Amygdala (tissue), 56 donors: Measurements from ENCODE around the gene PPP2R5C.
A peak's percentile ranks its signal among the peaks of the same experiment; 100 is the strongest.

ENCODE experiments used
- DNase-seq, 56 donors: peaks; one replicate each; lab custom pipeline; 2025; lab: John Stamatoyannopoulos, UW

Gene PPP2R5C

DNA sequence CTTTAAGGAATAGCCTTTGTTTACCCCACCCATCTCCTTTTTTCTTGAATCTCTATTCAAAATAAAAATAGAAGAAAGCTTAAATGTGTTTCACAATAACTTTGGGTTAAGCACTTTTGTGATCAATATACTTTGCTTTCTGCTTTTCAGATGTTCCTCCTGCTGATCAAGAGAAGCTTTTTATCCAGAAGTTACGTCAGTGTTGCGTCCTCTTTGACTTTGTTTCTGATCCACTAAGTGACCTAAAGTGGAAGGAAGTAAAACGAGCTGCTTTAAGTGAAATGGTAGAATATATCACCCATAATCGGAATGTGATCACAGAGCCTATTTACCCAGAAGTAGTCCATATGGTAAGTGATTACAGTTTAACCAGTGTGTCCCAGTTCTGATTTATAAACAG lies 95.0 kb downstream of the PPP2R5C start:
- no peak for DNase-seq

DNA sequence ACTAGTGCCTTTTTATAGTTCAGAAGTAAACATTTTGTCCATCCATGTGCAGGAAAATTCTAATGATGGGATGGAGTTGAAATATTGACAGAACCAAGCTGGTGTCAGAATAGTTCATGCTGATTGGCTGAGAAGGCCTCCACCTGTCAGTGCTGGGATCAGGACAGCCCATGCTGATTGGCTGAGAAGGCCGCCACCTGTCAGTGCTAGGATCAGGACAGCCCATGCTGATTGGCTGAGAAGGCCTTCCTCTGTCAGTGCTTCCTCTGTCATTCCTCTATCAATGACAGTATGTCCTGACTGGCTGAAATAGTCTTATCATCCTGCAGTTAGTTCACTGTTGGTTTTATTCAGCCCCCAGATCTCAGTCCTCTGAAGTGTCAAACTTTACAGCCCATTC lies 95.7 kb downstream of the PPP2R5C start:
- no peak for DNase-seq

DNA sequence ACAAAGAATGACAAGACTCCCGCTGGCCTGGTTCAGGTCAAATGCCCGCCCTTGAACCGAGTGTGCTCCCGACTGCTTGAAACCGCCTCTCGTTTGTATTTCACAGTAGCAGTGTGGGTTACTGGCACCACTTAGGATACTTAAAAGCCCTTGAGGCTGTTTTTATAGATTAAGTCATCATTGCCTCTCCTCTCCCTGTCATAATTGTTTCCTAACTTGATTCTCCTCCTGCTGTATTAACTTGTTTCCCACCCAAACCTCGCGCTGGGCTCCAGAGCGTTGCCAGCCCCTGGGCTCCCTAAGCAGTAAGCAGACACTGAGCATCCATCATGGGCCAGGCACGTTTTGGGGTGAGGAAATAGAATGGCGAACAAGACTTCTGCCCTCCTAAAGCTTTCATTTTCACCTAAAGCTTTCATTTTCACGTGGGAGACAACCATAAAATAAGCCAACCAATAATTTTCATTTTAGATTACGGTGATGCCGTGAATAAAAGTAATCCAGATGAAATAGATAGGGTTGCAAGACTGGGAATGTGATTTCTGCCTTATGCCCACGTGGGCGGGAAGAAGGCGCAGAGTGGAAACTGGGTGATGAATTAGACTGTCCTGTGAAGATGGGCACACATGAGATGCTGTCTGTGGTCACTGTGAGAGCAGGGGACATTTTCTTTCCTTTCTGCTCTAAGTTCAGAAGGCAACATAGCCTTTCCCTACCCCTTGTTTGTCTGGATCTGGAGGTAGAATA lies 97.5 kb downstream of the PPP2R5C start:
- DNase-seq: no peak

DNA sequence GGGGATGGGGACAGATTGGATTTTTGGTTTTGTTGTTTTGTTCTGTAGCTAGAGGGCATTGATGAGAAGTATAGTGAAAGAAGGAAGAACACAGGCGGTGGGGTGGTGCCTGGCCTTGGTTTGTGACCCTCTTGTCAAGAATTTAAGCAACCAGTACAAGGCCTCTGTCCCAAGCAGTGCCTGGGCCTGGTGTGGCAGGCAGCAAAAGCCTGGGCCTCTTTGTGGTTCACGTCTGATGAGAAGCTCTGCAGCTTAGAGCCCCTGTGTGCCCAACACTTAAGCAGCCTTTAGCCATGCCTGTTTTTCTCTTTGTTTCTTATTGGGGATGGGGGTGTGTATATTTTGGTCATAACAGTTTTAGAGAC lies 98.0 kb downstream of the PPP2R5C start:
- DNase-seq: no peak

DNA sequence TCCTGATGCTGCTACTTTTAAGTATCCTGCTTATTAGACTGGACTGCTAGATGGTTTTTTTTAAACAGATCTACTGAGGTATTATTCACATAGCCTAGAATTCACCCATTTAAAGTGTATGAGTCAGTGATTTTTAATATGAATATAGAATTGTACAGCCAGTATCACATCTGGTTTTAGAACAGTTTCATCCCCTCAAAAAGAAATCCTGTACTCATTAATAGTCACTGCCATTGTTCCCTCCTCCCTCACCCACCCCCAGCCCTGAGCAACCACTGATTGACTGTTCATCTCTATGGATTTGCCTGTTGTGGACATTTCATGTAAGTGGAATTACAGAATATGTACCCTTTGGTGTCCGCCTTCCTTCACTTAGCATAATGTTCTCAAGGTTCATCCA lies 98.4 kb downstream of the PPP2R5C start:
- no peak for DNase-seq

DNA sequence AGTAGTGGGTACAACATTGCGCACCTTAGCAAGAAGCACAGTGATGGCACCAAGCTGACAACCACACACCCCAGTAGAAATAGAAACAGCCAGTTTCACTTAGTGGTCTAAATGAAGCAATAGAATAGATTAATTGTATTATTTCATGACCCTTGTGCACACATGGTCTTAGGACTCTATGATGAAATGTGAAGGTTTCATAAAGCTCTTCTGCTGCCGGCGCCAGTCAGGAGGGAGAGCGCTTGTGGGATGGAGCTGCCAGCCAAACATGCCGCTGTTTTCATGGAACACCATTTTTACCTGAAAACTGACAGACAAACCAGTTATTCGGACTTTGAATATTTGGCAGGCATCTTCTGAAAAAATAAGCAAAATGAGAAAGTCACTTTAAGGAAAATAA lies 100.0 kb downstream of the PPP2R5C start:
- DNase-seq: no peak

DNA sequence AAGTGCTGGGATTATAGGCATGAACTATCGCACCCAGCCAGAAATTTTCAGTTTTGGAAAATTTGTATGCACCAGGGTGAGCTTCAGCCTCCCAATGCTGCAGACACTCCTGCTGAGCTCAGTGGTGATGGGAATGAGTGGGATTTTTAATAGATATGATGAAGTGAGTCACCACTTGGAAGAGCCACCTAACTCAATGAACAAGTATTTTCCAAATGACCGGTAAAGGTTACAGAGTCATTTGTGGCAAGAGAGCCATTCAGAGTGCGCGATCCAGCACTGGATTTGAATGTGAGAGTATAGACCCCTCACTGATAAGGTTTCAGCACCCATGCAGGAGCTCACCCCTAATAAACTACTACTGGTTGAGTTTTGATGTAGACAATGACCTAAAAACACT lies 100.7 kb downstream of the PPP2R5C start:
- no peak for DNase-seq

DNA sequence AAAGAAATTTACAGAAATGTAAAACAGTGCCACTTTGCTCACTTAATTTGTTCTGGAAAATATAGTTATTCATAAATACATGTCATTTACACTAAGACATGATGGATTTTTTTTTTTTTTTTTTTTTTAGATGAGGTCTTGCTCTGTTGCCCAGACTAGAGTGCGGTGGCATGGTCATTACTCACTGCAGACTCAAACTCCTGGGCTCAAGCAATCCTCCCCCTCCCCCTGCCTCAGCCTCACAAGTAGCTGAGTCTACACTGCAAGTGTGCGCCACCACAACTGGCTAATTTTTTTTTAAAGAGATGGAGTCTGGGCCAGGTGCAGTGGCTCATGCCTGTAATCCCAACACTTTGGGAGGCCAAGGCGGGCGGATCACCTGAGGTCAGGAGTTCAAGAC lies 101.2 kb downstream of the PPP2R5C start:
- no peak for DNase-seq

DNA sequence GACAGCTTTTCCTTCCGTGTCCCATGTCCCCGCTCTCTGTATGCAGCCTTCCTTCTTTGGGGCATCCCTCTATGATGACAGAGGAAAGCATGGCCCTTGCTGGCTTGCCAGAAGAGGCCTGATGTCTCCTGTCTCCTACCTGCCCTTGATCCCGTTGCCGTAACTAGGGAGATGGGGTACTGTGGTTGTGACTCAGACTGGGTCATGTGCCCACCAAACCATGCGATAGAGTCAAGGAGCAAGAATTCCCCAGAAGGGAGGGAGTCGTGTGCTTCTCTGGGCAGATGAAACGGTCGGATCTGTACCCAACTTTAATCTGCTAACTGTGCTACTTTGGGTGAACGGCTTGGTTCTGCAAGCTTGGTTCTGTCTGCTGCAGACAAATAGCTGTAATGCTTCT lies 103.8 kb downstream of the PPP2R5C start:
- DNase-seq: no peak

DNA sequence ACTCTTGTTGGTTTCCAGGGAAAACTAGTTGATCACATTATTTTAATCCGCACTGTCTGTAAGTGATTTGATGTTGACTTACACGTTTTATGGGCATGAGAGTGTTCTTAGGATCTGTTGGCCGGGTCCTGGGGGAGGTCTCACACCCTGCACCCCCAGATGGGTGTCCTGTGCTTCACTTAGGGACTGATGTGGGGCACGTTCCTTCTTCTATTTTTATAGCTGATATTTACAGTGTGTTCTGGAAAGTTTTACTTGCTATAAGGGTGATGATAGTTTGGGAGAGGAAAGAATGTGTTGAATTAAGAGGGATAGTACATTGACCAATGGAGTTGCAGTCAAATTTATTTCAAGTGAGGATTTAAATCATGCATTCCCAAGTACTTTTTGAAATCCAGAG lies 106.3 kb downstream of the PPP2R5C start:
- DNase-seq: no peak

DNA sequence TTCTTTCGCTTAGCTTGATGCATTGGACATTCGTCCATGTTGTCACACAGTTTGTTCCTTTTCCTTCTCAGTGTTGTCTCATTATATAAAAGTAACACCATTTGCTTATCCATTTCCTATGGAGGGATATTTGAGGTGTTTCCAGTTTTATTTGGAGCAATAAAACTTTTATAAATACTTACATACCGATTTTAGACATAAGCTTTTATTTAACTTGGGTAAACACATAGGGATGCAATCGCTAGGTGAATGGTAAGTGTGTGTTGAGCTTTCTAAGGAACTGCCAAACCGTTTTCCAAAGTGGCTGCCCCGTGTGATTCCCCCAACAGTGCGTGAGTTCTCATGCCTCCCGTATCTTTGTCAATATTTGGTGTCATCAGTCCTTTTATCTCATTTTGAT lies 107.7 kb downstream of the PPP2R5C start:
- DNase-seq: no peak

DNA sequence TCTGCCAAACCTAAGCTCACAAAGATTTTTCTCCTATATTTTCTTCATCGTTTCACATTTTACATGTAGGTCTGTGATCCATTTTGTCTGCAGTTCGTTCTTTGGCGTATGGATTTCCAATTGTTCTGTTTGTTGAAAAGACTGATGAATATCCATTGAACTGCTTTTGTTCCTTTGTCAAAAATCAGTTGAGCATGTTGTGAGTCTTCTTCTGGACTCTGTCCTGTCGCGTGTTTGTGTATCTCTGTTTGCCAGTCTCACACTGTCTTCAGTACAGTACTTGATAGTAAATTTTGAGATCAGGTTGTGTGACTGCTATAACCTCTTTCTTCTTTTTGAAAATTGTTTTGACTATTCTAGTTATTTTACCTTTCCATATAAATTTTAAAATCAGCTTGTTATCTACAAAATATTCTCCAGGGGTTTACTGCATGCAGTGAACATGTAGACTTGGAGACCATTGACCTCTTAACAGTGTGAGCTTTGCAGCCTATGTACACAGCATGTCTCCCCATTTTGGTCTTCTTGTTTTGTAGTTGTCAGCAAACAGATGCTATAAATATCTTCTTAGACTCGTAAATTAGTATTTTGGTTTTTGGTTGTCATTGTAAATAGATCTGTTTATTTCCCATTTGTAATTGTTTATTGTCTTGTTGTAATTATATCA lies 108.9 kb downstream of the PPP2R5C start:
- DNase-seq: no peak

DNA sequence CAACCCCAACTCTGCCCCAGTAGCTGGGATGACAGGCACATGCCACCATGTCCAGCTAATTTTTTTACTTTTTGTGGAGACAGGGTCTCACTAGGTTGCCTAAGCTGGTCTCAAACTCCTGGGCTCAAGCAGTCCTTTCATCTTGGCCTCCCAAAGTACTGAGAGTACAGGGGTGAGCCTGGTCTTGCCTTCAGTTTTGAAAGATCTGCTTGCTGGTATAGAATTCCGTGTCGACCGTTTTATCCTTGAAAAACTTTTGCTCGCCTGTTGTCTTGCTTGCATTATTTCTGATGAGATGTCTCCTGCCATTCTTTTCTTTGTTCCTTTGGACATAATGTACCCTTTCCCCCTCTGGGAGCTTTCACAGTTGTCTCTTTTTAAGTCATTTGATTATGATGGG lies 110.8 kb downstream of the PPP2R5C start:
- DNase-seq: no peak

DNA sequence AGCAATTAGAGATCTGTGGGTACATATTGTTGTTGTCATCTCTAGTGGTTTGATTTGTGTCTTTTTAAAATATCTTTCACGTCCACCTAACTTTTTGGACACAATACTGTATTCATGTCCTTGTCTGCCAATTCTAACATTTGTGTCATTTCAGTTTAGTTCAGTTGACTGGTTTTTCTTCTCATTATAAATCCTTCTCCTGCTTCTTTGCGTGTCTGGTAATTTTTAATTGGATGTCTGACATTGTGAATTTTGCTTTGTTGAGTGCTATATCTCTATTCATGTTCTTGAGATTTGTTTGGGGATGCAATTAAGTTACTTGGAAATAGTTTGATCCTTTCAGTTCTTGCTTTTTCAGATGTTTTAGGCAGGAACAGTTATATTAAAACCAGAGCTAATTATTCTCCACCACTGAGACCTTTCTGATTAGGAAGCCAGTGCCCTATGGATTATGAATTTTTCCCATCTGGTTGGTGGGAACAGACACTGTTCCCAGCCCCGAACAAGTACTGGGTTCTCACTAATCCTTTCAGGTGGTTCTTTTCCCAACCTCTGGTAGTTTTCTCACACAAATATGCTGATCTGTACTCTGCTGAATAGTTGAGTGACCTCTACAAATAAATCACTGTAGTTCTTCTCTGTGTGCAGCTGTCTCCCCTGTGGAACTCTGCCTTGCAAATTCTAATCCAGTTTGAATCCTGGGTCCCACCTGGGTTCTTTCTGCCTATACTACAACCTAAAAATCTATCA lies 111.7 kb downstream of the PPP2R5C start:
- no peak for DNase-seq

DNA sequence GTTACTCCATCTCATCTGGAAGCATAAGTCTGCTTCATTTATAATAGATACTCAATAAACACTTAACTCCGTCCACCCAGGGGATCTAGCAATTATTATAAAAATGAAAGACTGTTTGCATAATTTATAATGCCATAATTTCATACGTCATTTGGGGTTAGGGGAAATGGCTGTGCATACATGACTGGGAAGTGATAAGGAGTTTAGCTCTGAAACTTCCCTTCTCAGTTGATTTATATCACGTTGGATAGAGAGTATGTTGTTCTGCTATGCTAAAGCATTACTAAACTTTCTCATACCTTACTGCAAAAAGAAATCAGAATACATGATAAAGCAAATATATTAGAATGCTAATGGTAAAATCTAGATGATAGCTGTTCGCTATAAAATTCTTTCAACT lies 112.5 kb downstream of the PPP2R5C start:
- no peak for DNase-seq

DNA sequence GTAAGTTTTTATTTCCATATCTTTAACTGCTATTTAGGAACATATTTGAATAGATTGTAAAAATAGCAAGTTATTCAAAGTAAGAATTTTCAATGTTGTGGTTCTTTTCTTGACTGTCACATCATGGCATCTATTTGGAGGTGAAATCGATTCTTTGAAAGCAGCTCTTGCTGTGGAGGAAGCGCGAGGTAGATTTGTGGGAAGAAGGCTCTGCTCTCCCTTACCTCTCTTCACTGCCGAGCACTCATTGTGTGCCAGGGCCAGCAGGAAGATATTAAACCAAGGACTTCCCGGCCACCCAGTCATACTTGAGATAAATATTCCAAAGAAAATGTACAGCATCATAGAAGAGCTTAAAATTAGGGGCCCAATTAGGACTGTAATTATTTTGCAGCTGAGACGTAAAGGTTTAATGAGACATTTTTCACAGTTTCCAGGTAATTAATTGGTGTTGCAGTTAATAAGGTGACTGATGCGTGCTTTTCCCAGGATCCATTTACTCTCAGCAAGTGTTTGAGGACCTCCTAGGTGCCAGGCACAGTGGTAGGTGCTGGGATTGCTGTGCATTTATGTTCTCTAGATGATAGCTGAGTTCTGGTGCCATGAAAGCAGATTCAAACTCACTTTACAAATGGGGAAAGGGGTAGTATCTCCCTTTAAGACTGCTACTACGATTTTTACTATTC lies 113.7 kb downstream of the PPP2R5C start:
- no peak for DNase-seq

DNA sequence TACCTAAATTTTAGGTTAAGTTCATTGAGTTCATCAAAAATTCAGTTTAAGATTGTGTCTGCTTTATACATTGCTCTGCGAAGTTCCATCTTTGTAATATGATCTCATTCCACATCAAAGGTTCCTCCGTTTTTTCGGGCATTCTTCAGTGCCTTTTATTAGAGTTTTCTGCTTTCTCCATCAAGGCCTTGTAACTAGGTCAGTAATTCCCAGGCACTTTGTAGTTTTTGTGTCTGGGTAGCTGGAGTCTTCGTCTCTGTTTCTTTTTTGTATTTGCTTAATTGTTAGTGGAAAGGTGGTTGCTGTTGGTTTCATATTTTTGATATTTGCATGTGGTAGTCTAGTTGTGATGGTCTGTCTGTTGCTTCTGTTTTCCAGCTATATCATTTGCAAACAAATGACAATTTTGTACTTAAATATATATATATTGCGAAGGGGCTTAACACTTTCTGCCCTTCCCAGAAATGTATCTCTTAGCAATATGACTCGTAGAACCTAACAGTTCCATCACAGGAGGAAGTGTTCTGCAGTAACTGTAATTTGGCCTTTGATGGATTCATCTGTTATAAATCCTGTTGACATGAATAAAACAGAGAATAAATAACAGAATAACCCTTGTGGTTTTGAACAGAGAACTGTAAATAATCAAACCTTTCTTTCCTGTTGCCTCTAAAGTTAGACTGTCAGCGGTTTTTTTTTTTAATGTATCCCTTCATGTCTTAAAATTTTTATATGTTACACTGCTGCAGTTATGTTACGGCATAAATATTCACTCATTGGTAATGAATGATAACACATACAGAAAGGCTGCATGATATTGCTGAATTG lies 114.4 kb downstream of the PPP2R5C start:
- DNase-seq: no peak

DNA sequence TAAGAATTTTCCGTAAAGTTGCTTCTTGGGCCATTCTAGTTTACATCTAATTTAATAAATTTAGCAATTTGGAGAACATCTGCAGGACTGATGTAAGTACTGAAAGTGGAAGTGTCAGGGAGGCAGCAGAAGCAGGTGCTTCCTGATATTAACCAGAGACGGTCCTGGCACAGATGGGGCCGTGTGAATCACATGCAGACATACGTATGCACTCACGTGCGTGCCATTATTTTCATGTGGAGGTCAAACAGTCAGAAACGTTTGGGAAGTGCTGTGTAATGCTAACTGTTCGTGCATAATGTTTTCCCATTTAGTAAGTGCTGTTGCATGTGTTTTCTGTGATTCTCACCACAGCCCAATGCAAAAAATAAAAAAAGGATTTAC lies 115.0 kb downstream of the PPP2R5C start:
- peak in 5 of 56 donors; percentile 20 to 36 (median 23) for DNase-seq

DNA sequence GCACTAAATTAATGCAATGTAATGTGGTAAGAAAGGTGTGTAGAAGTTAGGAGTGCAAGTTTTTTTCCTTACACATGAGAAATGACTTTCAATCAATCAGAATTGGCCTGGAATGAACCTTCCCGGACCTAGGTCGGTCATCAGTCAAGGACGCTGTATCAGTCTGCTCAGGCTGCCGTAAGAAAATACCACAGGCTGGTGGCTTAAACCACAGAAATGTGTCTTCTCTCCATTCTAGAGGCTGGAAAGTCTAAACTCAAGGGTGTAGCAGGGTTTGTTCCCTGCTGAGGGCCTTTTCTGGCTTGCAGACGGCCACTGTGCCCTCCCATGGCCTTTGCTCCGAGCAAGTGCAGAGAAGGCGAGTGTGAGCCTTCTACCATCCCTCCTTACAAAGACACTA lies 116.3 kb downstream of the PPP2R5C start:
- DNase-seq: no peak

DNA sequence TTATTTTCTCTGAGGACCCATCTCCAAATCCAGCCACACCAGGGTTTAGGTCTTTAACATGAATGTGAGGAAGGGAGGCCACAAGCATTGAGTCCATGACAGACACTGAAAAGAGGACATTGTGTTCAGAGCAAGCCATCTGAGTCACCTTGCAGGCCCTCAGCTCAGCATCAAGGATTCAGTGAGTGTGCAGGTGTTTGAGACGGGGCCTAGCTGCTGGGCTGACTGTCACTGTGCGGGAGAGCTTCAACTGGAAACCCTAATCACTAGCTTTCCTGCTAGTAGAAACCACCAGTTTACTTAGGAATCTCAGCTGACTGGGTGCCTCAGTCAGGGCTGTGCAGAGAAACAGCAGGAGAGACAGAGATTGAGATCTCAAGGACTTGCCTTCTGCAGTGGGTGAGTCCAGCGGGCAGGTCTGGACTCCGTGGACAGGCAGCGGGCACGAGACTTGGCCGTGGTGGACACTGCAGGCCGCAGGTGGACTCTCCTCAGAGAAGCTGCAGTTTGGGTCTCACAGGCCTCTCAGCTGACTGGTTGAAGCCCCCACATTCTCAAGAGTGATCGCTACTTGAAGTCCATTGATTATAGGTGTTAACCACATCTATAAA lies 116.8 kb downstream of the PPP2R5C start:
- no peak for DNase-seq
